ENCODE measurements around the gene CEBPE. TPM values are rescaled to one million over a fixed set of nuclear protein-coding genes. Genes with fewer than 3 reads are reported as not detected.
"Not testable (repeated sequence)": the region's sequence is repeated elsewhere in the genome, so short reads cannot be mapped to it uniquely, and the experiment has no call there.

CEBPE gene
- total RNA-seq, 3 donors from 2014 or later: not detected

DNA sequence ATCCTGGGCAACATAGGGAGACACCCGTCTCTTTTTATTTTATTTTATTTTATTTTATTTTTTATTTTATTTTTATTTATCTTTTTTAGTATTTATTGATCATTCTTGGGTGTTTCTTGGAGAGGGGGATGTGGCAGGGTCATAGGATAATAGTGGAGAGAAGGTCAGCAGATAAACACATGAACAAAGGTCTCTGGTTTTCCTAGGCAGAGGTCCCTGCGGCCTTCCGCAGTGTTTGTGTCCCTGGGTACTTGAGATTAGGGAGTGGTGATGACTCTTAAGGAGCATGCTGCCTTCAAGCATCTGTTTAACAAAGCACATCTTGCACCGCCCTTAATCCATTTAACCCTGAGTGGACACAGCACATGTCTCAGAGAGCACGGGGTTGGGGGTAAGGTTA is 11.4 kb downstream of the CEBPE start:
- not testable (repeated sequence) for H3K27me3 Mint-ChIP-seq (ENCODE audit: low read depth); ATAC-seq; DNase-seq; H3K4me3 Mint-ChIP-seq; H3K9me3 Mint-ChIP-seq; H3K4me1 Mint-ChIP-seq (ENCODE audit: low read depth); H3K36me3 Mint-ChIP-seq (ENCODE audit: insufficient read depth)

DNA sequence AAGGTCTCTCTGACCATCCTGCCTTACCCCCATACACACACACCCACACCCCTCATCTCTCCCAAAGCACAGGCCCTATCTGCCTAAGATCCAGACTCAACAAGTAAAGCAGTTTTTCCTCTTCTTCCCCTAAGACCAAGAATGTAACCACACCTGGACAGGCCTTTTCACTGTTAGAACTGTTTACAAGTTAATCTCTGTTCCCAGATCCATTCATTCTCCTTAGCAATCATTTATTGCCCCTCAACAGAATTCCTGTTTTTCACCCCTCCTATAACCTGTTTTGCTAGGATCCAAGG is 12.4 kb downstream of the CEBPE start:
- no peaks in the 10 kb centered on the region for H3K36me3 Mint-ChIP-seq (ENCODE audit: insufficient read depth)
- no peak for DNase-seq

DNA sequence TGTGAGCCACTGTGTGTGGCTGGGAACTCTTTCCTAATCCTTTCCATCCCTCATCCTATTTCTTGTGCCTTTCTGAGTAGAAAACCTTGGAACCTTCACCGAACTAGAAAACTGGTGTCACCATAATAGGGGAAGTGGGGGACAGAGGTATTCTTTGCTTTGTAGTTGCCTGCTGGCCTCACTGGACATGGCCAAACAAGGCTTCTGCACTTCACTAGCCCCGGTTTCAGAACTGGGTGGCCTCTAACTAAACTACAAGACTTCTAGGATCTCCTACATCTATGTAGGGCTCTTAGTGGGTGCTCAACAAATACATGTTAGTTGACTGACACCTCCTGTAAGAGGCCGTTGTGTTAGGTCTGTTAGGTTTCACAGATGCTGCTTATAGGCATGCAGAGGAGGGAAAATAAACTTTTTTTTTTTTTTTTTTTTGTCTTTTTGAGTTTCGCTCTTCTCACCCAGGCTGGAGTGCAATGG is 13.7 kb downstream of the CEBPE start:
- Mint-ChIP-seq H3K9me3 (no peaks in the 10 kb centered on the region), H3K4me3 (no peak overlapping the region), H3K4me1 (ENCODE audit: low read depth) (no peaks in the 10 kb centered on the region), H3K27me3 (ENCODE audit: low read depth) (no peaks in the 10 kb centered on the region), H3K36me3 (ENCODE audit: insufficient read depth) (no peaks in the 10 kb centered on the region)
- ATAC-seq: no peak
- no peak for DNase-seq

More for the DNA sequence above, 12.4 kb downstream of the CEBPE start:
- Mint-ChIP-seq H3K4me1 (ENCODE audit: low read depth) (no peaks in the 10 kb centered on the region), H3K4me3 (no peak overlapping the region), H3K27me3 (ENCODE audit: low read depth) (no peaks in the 10 kb centered on the region), H3K9me3 (no peaks in the 10 kb centered on the region)
- no peak for ATAC-seq

DNA sequence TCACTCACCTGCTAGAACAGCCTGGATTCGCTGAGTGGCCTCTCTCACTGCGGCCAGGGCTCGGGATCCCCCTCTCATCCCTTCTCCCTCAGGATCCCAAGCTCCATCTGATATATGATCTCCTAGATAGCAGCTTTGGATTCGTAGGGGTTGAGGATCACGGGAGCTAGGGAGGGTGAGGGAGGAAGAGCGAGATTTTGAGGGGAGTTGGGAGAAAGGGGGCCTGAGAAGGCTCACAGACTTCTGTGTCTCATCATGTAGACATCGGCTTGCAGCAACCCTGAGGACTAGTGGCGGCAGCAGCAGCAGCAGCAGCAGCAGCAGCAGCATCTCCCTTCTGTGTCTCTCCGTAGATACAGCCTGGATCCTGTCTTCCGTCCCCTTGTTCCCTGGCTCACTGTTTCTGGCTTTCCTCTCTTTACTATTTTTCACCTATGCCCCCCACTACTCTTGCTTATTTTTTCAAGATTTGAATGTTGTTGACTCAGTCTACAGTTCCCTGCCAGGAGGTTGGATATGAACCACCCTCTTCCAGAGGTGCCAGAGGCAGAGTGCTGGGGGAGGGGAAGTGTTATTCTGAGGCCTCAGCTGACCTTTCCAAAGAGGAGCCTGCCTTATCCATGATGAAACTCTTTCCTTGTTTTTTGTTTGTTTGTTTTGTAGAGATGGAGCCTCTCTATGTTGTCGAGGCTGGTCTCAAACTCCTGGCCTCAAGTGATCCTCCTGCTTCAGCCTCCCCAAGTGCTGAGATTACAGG is 14.3 kb downstream of the CEBPE start, which contains the start of gene CIROP:
CIROP (minus strand) TSS at position 399 of the 757 bp plus-strand sequence; CDS start at position 330, 69 bp downstream.
- Mint-ChIP-seq H3K27me3 (ENCODE audit: low read depth) (no peaks in the 10 kb centered on the region), H3K4me1 (ENCODE audit: low read depth) (peaks cover under 1% of the 10 kb centered on the region), H3K9me3 (no peaks in the 10 kb centered on the region), H3K36me3 (ENCODE audit: insufficient read depth) (no peaks in the 10 kb centered on the region), H3K4me3 (no peak within 1 kb of the TSS)
- ATAC-seq (no peak), DNase-seq (no peak)

DNA sequence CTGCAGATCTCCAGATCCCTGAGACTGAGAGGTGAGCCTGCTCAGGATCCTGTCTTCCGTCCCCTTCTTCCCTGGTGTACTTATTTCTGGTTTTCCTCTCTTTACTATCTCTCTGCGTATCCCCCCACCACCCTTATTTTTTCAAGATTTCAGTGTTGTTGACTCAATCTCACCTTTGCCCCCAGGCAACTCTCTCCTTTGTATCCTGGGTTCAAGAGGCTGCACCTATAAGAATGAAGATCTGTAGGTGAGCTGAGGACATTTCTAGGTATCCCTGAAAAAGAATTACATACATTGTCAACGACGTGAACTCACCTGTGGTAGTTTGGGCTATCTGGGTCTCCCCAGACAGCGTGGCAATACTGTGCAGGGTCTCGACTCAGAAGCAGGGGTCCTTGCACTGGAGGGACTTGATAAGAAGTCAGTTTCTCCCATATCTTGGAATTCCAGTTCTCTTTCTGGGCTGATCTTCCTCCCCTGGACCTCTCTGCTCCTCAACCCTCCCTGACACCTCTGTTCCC is 14.9 kb downstream of the CEBPE start:
- Mint-ChIP-seq H3K27me3 (ENCODE audit: low read depth) (no peaks in the 10 kb centered on the region), H3K4me3 (no peak overlapping the region), H3K36me3 (ENCODE audit: insufficient read depth) (peaks cover 2% of the 10 kb centered on the region), H3K4me1 (ENCODE audit: low read depth) (peaks cover 4% of the 10 kb centered on the region), H3K9me3 (no peaks in the 10 kb centered on the region)
- no peak for DNase-seq
- no peak for ATAC-seq

DNA sequence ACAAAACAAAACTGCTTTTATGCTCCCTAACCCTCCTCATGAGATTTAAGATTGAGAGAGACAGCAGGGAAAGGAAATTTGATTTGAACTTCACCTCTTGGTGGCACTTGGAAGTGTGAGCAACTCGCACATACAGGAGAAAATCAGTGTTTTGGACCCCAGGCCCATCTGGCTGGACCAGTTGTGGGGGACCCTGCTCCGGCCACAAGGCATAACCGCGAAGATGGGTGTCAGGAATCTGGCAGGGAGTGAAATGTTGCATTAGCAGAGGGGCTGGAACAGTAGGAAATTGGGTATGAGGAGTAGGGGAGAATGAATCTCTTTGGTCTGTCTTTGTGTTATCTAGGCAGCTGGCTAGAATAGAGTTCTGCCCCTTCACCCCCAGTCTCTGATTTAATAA is 15.5 kb downstream of the CEBPE start:
- H3K9me3 Mint-ChIP-seq: no peaks in the 10 kb centered on the region
- peaks cover 4% of the 10 kb centered on the region for H3K36me3 Mint-ChIP-seq (ENCODE audit: insufficient read depth)
- DNase-seq (no peak), ATAC-seq (no peak)
- H3K27me3 Mint-ChIP-seq (ENCODE audit: low read depth): no peaks in the 10 kb centered on the region
- H3K4me1 Mint-ChIP-seq (ENCODE audit: low read depth): peaks cover 5% of the 10 kb centered on the region
- no peak overlapping the region for H3K4me3 Mint-ChIP-seq

DNA sequence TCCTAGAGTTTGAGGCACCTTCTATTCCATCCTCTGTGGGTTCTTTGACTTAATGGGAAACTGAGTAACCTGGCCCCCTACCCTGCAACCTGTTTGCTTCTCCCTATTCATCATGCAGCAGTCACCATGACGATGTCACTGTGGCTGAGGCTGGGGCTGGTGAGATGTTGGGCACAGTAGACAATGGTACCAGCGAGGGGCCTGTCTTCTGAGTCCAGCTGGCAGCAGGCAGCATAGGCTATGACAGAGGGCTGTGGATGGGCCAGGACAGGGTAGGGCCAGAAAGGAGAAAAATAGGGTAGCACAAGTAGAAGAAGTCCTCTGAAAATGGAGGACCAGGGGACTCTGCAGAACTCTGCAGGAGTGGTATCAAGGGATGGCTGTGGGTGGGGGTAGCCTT is 16.3 kb downstream of the CEBPE start:
- Mint-ChIP-seq H3K4me1 (ENCODE audit: low read depth) (peaks cover 8% of the 10 kb centered on the region), H3K4me3 (no peak overlapping the region), H3K27me3 (ENCODE audit: low read depth) (no peaks in the 10 kb centered on the region), H3K9me3 (no peaks in the 10 kb centered on the region), H3K36me3 (ENCODE audit: insufficient read depth) (peaks cover 6% of the 10 kb centered on the region)
- DNase-seq (no peak), ATAC-seq (no peak)

DNA sequence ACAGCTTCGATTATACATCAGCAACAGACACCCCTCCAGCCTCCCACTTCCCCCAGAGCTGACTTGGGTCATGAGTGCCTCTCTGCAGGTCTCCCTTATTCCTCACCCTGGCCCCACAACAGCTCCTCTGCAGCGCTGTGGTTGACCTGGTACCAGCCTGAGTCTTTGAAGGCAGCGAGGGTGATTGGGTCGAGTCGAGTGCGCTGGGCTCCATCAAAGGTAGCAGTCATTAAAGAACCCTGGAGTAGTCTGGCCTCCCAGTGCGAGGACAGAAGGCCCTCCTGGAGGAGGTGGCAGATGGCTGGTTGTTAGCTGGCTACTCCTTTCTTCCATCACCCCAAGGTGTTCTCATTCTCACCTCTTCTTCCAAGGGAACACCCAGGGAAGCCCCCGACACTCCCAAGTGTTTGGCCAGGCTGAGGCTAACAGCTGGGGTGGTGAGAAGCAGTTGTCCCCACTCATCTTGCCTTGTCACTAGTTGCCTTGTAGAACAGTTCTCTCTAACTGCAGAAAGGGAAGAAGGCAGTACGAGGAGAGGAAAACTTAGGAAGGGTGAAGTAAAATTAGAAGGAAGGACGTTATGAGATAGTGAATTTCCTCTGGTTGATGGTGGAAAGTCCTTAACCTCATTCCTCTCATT is 16.9 kb downstream of the CEBPE start:
- H3K4me3 Mint-ChIP-seq: no peak overlapping the region
- H3K27me3 Mint-ChIP-seq (ENCODE audit: low read depth): no peaks in the 10 kb centered on the region
- H3K4me1 Mint-ChIP-seq (ENCODE audit: low read depth): peaks cover 15% of the 10 kb centered on the region
- no peaks in the 10 kb centered on the region for H3K9me3 Mint-ChIP-seq
- ATAC-seq (no peak), DNase-seq (no peak)
- peaks cover 13% of the 10 kb centered on the region for H3K36me3 Mint-ChIP-seq (ENCODE audit: insufficient read depth)

DNA sequence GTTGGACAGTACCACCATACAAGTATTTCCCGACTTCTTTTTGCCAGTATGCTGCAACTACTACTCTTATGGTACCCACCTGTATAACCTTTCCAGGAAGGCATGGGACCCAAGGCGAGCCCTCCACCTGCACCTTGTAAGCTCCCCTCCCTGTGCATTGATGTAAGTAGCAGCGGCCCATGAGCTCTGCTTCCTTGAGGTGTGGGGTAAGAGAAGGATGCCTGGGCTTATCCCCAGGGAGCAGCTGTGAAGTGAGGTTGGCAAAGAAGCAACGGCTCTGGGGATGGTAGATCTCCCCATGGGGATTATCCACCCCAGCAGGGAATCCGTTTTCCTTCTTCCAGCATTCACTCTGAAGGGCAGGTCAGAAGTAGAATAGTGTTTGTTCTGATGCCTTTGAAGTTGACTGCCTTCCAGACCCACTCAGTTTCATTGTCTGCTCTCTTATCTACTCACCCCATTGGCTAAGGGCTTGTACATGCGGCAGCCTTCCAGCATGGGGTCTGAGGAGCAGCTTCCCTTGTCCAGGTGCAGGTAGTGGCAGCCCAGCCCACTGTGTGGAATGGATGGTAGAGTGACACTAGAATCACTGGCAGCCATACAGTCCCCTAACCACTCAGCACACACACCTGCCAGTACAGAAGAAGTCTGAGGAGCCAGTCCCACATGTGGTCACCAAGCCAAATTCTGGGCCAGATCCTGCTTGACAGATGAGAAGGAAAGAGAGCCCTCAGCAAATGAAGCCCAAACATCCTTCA is 17.7 kb downstream of the CEBPE start:
- H3K27me3 Mint-ChIP-seq (ENCODE audit: low read depth): no peaks in the 10 kb centered on the region
- no peak for DNase-seq
- peaks cover 22% of the 10 kb centered on the region for H3K4me1 Mint-ChIP-seq (ENCODE audit: low read depth)
- no peak for ATAC-seq
- H3K9me3 Mint-ChIP-seq: no peaks in the 10 kb centered on the region
- peaks cover 14% of the 10 kb centered on the region for H3K36me3 Mint-ChIP-seq (ENCODE audit: insufficient read depth)
- H3K4me3 Mint-ChIP-seq: no peak overlapping the region

DNA sequence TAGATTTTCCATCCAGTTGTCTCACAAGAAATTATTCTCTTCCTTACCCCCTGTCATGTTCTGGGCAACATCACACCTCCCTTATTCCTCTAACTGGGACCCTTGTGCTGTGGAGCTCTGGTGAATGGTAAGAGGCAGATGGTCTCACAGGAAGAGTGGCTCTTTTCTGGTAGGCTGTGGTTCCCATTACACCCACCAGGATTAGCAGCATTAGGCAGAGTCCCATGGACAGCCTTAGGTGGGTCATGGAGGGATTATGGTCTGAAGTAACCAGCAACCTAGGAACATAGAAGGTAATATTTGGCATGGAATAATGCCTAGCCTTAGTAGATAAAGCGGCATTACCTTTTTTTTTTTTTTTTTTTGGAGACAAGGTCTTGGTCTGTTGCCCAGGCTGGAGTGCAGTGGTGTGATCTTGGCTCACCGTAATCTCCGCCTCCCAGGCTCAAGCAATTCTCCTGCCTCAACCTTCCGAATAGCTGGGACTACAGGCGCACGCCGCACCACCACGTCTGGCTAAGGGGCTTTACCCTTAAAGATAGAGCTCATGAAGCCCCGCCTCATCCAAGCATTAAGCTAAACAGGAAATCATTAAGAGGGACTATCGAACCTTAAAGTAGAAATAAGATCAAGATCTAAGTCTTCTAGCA is 19.7 kb downstream of the CEBPE start:
- no peaks in the 10 kb centered on the region for H3K27me3 Mint-ChIP-seq (ENCODE audit: low read depth)
- no peaks in the 10 kb centered on the region for H3K9me3 Mint-ChIP-seq
- no peak overlapping the region for H3K4me3 Mint-ChIP-seq
- peaks cover 24% of the 10 kb centered on the region for H3K4me1 Mint-ChIP-seq (ENCODE audit: low read depth)
- ATAC-seq (no peak), DNase-seq (no peak)
- peaks cover 14% of the 10 kb centered on the region for H3K36me3 Mint-ChIP-seq (ENCODE audit: insufficient read depth)

DNA sequence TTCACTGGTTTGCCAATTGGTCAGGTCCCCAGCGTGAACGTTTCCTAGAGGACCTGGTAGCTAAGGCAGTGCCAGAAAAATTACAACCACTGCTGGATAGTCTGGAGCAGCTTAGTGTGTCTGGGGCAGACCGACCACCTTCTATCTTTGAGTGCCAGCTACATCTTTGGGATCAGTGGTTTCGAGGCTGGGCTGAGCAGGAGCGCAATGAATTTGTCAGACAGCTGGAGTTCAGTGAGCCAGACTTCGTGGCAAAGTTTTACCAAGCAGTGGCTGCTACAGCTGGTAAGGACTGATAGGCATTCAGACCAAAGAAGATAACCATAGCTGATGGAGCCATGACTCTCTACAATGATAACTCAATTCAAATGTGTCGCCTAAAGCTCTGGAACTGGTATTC is 21.3 kb downstream of the CEBPE start:
- no peak for DNase-seq
- H3K27me3 Mint-ChIP-seq (ENCODE audit: low read depth): no peaks in the 10 kb centered on the region
- peaks cover 18% of the 10 kb centered on the region for H3K36me3 Mint-ChIP-seq (ENCODE audit: insufficient read depth)
- no peak for ATAC-seq
- H3K4me3 Mint-ChIP-seq: no peak overlapping the region
- H3K9me3 Mint-ChIP-seq: no peaks in the 10 kb centered on the region
- peaks cover 33% of the 10 kb centered on the region for H3K4me1 Mint-ChIP-seq (ENCODE audit: low read depth)

DNA sequence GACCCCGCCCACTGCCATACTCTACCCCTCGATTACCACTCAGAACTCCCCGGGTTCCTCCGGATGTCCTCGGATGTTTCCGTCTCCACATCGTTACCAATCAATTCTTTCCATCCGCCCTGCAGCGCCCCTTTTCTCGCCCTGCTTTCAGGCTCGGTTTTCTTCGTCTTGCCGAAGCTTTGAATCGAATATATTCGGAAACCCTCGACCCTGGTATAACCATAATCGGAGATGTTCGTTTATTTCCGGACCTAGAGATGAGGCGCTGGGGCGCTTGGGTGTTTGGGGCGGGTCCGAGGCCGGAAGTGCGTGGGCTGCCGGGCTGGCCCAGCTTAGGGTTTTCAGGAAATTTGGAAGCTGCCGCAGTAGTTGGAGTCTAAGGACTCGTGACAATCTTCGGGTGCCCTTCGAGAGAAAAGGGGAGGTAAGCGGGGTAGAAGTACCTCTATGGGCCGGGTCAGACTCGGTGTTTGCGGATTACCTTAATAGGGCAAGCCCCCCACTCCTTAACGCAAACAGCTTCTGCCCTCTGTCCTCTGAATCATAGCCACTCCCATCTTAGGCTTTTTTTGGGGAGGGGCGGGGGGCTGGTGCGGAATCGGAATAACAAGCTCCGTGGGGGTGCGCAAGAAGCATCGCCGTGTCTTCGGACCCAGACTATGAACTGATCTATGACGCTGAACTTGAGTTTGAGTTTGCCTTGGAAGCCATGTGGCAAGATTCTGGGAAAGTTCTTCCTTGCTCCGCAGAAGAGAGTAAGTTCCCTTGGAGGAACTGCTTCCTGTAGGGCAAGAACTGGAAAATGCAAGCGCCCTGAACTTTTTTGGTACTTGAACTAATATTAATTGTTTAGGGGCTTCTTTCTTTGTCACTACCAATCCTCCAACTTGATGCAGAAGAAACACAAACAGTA is 23.6 kb downstream of the CEBPE start, which contains the start of gene C14orf119:
C14orf119 (plus strand) TSS at position 310 of the 913 bp plus-strand sequence. CDS start 2,154 bp downstream, outside the sequence.
- Mint-ChIP-seq H3K27me3 (ENCODE audit: low read depth) (no peaks in the 10 kb centered on the region), H3K4me1 (ENCODE audit: low read depth) (peaks cover 47% of the 10 kb centered on the region), H3K4me3 (no peak within 1 kb of the TSS), H3K9me3 (no peaks in the 10 kb centered on the region), H3K36me3 (ENCODE audit: insufficient read depth) (peaks cover 25% of the 10 kb centered on the region)
- ATAC-seq (peak; percentile 88 to 91), DNase-seq (peak; percentile 99)

DNA sequence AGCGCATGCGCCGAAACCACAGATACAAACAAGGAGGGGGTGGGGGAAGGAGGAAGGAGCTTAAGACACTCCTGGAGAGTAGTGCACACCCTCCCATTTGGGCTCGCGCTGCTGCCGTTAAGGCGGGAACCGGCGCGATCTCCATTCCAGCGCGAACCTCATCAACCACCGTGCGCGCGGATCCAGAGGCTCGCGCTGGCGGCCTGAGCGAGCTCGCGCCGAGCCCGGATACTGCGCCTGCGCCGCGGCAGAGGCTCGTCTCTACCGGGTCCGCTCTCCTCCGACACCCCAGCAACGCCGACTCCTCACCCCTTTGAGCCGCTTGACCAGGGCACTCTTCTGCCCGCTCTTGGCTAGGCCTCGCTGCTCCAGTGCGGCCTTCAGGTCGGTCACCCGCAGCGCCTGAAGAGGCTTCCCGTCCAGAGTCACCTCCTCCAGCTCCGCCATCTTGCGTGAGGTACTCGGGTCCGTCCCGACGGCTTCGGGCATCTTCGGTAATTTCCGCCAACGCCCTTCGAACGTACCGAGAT is 24.3 kb downstream of the CEBPE start, which contains the start of gene ACIN1:
ACIN1 (minus strand) TSS at position 471 of the 530 bp plus-strand sequence; CDS start at position 447, 24 bp downstream.
- Mint-ChIP-seq H3K4me1 (ENCODE audit: low read depth) (peaks cover 51% of the 10 kb centered on the region), H3K36me3 (ENCODE audit: insufficient read depth) (peaks cover 32% of the 10 kb centered on the region)
- peak; percentile 51 to 55 for ATAC-seq

More for the DNA sequence above, 24.3 kb downstream of the CEBPE start, which contains the start of gene ACIN1:
- Mint-ChIP-seq H3K4me3 (no peak within 1 kb of the TSS), H3K27me3 (ENCODE audit: low read depth) (no peaks in the 10 kb centered on the region), H3K9me3 (no peaks in the 10 kb centered on the region)
- peak; percentile 62 for DNase-seq

Data from activated T-cell treated with anti-CD3 and anti-CD28 coated beads, Interleukin-2, amount 50 U/mL, for 4 hours (primary cell).